ENCODE measurements around the gene IGSF23. TPM values are rescaled to one million over a fixed set of nuclear protein-coding genes. Genes with fewer than 3 reads are reported as not detected.

The IGSF23 gene
- total RNA-seq, 1 experiment from 2014 or later: not detected

DNA sequence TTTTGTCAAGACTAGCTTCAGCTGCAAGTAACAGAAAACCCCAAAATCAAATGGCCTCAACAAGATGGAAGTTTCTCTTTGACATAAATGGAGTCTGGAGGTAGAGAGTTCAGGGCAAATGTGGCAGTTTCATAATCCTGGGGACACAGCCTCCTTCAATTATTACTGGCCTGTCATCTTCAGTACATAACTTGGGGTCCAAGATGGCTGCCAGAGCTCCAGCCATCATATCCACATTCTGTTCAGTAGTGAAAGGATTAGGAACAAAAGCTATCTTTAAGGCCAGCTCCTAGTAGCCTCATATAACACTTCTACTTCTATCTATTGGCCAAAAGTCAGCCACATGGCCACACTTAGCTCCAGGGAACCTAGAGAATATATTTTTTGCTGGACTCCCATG lies 15.0 kb upstream of the IGSF23 start:
- peaks cover 29 to 32% of the 10 kb centered on the region in 2 experiments for H3K4me1 Mint-ChIP-seq
- Histone ChIP-seq H3K79me1 (ENCODE audit: insufficient read depth, low read depth, low read length, poor library complexity, severe bottlenecking) (no peaks in the 10 kb centered on the region), H4K20me1 (ENCODE audit: control insufficient read depth, insufficient read depth, insufficient read length) (no peaks in the 10 kb centered on the region), H4K8ac (replicated peaks; ENCODE audit: insufficient read length, low read depth, low read length) (no peak overlapping the region), H3K79me2 (ENCODE audit: insufficient read depth, low read length) (no peaks in the 10 kb centered on the region), H3K4me1 (ENCODE audit: insufficient read depth, low read length) (no peaks in the 10 kb centered on the region; the same call in 1 of the 2 replicates), H3K4ac (ENCODE audit: low read depth, low read length) (no peak overlapping the region), H3K23ac (ENCODE audit: insufficient read length, low read depth, low read length) (no peak overlapping the region), H2AK5ac (ENCODE audit: insufficient read length, low read length) (no peak overlapping the region), H3K27ac (ENCODE audit: insufficient read length, low read depth, low read length) (no peak overlapping the region), H4K91ac (ENCODE audit: insufficient read length, low read depth, low read length) (no peak overlapping the region), H3K56ac (ENCODE audit: insufficient read length, low read depth, low read length) (no peak overlapping the region), H2BK15ac (ENCODE audit: low read depth, low read length) (no peak overlapping the region), H2BK5ac (ENCODE audit: insufficient read length, low read length) (no peak overlapping the region), H3K4me2 (ENCODE audit: insufficient read depth, insufficient read length, low read length) (no peak overlapping the region), H4K5ac (ENCODE audit: insufficient read length, low read depth, low read length) (no peak overlapping the region), H3K18ac (ENCODE audit: insufficient read length, low read depth, low read length) (no peak overlapping the region), H2BK120ac (ENCODE audit: low read depth, low read length, poor library complexity, severe bottlenecking) (no peak overlapping the region), H2BK20ac (ENCODE audit: low read depth, low read length, poor library complexity, severe bottlenecking) (no peak overlapping the region), H3T11ph (ENCODE audit: low read length) (no peak overlapping the region), H3K9ac (ENCODE audit: extremely low read depth, insufficient read length, low read length) (no peak overlapping the region), H3K9me3 (ENCODE audit: control insufficient read depth, low read depth, low read length) (no peaks in the 10 kb centered on the region), H3K27me3 (ENCODE audit: insufficient read depth, low read length) (no peaks in the 10 kb centered on the region), H3K14ac (ENCODE audit: insufficient read depth, low read length) (no peak overlapping the region), H3K23me2 (ENCODE audit: insufficient read length, low read depth, low read length, poor library complexity, severe bottlenecking) (no peaks in the 10 kb centered on the region), H2BK12ac (ENCODE audit: insufficient read length, low read depth, low read length) (no peak overlapping the region), H2AFZ (ENCODE audit: low read length) (no peak overlapping the region)
- TF ChIP-seq, protein P1, sequence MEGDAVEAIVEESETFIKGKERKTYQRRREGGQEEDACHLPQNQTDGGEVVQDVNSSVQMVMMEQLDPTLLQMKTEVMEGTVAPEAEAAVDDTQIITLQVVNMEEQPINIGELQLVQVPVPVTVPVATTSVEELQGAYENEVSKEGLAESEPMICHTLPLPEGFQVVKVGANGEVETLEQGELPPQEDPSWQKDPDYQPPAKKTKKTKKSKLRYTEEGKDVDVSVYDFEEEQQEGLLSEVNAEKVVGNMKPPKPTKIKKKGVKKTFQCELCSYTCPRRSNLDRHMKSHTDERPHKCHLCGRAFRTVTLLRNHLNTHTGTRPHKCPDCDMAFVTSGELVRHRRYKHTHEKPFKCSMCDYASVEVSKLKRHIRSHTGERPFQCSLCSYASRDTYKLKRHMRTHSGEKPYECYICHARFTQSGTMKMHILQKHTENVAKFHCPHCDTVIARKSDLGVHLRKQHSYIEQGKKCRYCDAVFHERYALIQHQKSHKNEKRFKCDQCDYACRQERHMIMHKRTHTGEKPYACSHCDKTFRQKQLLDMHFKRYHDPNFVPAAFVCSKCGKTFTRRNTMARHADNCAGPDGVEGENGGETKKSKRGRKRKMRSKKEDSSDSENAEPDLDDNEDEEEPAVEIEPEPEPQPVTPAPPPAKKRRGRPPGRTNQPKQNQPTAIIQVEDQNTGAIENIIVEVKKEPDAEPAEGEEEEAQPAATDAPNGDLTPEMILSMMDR (conservative IDR thresholded peaks at IDR 0.05): no peak
- H3K4me3 Mint-ChIP-seq: no peak overlapping the region
- peaks cover 7% of the 10 kb centered on the region for H3K27me3 Mint-ChIP-seq (ENCODE audit: low read depth)
- no peaks in the 10 kb centered on the region; a peak in 1 of 7 replicates for H3K36me3 Mint-ChIP-seq (ENCODE audit: insufficient read depth in 1 of 3, low read depth in 3 of 3)
- peaks cover 0 to 3% of the 10 kb centered on the region in 2 experiments; a peak in 2 of 5 replicates for H3K9me3 Mint-ChIP-seq
- no peak for DNase-seq
- no peak overlapping the region for H3K27ac Mint-ChIP-seq

Data from H9 (cell line).